SH-SY5Y (cell line): ENCODE results near the gene ZIC5.

ENCODE experiments used
- GATA2 ChIP-seq: IDR thresholded peaks from 2 replicates; pipeline ENCODE4 v1.6.1; 2011; ENCODE audit warnings: mild to moderate bottlenecking, low read depth, low read length
- GATA3 ChIP-seq: IDR thresholded peaks from 2 replicates; pipeline ENCODE4 v1.6.1; 2011; ENCODE audit warnings: low read depth, mild to moderate bottlenecking, low read length, moderate library complexity

DNA sequence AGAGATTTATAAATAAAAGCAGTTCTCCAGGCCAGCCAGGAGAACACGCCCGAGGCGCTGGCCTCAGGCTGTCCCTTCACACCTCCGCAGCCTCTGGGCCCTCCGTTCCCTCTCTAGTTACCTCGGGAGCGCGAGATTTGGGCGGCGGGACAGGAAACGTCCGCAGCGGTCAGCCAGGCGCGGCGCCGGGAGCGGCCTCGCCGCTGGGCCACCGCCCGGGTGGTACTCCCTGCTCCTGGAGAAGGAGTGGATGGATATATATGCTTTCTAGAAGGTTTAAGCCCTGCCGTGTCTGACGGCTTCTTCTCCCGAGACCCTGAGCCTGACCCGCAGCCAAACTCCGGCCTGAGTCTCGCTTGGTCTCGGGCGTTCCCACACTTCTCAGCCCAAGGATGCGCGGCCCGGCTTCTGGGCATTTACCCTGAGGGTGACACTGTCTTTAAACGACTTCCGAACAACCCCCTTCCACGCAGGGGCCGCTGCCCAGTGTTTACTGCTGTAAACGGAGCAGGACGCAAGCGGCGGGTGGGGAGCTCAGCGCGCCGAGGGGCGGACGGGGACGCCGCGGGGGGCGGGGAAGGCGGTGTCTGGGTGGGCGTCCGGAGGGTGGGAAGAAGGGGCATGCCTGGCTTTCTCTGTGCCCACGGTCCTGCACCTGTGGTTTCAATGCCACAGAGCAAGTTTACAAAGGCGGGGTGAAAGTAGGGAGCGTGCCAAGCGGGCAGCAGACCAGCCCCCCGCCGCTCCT lies 8.1 kb upstream of the ZIC5 start:
- TF ChIP-seq GATA2 (no peak), GATA3 (no peak)
